ENCODE measurements around the gene SCN1A. TPM values are rescaled to one million over a fixed set of nuclear protein-coding genes. Genes with fewer than 3 reads are reported as not detected.

The SCN1A gene
- total and polyA plus RNA-seq, 2 of the 13 experiments (the other 11 are each of a cell fraction or from before 2014, with no cell fraction given) = 19.9 to 39.4 TPM

DNA sequence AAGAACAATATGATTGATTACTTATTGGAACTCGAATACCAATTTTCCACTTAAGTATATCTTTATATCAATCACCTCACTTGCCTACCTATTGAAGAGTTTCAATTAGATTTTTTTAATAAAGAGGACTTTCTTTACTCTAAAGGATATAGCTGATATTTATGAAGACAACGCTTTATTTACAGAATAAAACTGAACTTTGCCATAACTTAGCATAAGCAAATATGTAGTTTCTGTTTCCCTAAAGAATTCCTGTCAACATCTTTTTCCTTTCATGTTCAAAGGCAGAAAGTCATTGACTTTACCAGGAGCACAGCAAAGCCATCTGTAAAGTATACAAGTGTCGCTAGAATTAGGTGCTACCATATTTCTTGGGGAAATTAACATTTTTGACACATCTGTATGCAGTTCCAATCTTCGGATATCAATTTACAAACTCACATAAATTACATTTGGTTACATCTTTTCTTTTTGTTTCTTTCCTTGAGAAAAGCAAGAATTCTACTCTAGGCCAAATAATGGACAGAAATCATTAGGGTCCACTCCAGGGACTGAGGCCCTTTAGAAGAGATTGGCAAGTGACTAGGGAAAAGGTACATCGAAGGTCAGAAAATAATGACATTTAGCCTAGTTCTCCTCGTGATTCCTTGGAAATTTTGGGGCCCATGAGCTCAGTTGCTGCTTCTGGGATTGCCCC lies 7.5 kb upstream of the SCN1A start (continued):
- TF ChIP-seq, protein P1, sequence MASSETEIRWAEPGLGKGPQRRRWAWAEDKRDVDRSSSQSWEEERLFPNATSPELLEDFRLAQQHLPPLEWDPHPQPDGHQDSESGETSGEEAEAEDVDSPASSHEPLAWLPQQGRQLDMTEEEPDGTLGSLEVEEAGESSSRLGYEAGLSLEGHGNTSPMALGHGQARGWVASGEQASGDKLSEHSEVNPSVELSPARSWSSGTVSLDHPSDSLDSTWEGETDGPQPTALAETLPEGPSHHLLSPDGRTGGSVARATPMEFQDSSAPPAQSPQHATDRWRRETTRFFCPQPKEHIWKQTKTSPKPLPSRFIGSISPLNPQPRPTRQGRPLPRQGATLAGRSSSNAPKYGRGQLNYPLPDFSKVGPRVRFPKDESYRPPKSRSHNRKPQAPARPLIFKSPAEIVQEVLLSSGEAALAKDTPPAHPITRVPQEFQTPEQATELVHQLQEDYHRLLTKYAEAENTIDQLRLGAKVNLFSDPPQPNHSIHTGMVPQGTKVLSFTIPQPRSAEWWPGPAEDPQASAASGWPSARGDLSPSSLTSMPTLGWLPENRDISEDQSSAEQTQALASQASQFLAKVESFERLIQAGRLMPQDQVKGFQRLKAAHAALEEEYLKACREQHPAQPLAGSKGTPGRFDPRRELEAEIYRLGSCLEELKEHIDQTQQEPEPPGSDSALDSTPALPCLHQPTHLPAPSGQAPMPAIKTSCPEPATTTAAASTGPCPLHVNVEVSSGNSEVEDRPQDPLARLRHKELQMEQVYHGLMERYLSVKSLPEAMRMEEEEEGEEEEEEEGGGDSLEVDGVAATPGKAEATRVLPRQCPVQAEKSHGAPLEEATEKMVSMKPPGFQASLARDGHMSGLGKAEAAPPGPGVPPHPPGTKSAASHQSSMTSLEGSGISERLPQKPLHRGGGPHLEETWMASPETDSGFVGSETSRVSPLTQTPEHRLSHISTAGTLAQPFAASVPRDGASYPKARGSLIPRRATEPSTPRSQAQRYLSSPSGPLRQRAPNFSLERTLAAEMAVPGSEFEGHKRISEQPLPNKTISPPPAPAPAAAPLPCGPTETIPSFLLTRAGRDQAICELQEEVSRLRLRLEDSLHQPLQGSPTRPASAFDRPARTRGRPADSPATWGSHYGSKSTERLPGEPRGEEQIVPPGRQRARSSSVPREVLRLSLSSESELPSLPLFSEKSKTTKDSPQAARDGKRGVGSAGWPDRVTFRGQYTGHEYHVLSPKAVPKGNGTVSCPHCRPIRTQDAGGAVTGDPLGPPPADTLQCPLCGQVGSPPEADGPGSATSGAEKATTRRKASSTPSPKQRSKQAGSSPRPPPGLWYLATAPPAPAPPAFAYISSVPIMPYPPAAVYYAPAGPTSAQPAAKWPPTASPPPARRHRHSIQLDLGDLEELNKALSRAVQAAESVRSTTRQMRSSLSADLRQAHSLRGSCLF (CRISPR knock-in tag; IDR thresholded peaks at IDR 0.05; ENCODE audit: borderline replicate concordance) = no peak
- no peak for TF ChIP-seq SMAD1 (CRISPR knock-in tag; IDR thresholded peaks at IDR 0.05; ENCODE audit: borderline replicate concordance, low read depth)
- no peak; the same call in 1 of the 2 replicates for TF ChIP-seq NCOA1 (CRISPR knock-in tag; IDR thresholded peaks at IDR 0.05)
- no peak for TF ChIP-seq ZNF660 (CRISPR knock-in tag; IDR thresholded peaks at IDR 0.05; ENCODE audit: borderline replicate concordance, low read depth)
- TF ChIP-seq ZNF496 (CRISPR knock-in tag; IDR thresholded peaks at IDR 0.05; ENCODE audit: insufficient replicate concordance) = no peak
- TF ChIP-seq, protein P2, sequence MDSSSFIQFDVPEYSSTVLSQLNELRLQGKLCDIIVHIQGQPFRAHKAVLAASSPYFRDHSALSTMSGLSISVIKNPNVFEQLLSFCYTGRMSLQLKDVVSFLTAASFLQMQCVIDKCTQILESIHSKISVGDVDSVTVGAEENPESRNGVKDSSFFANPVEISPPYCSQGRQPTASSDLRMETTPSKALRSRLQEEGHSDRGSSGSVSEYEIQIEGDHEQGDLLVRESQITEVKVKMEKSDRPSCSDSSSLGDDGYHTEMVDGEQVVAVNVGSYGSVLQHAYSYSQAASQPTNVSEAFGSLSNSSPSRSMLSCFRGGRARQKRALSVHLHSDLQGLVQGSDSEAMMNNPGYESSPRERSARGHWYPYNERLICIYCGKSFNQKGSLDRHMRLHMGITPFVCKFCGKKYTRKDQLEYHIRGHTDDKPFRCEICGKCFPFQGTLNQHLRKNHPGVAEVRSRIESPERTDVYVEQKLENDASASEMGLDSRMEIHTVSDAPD (CRISPR knock-in tag; IDR thresholded peaks at IDR 0.05) = no peak
- TF ChIP-seq, protein P3, sequence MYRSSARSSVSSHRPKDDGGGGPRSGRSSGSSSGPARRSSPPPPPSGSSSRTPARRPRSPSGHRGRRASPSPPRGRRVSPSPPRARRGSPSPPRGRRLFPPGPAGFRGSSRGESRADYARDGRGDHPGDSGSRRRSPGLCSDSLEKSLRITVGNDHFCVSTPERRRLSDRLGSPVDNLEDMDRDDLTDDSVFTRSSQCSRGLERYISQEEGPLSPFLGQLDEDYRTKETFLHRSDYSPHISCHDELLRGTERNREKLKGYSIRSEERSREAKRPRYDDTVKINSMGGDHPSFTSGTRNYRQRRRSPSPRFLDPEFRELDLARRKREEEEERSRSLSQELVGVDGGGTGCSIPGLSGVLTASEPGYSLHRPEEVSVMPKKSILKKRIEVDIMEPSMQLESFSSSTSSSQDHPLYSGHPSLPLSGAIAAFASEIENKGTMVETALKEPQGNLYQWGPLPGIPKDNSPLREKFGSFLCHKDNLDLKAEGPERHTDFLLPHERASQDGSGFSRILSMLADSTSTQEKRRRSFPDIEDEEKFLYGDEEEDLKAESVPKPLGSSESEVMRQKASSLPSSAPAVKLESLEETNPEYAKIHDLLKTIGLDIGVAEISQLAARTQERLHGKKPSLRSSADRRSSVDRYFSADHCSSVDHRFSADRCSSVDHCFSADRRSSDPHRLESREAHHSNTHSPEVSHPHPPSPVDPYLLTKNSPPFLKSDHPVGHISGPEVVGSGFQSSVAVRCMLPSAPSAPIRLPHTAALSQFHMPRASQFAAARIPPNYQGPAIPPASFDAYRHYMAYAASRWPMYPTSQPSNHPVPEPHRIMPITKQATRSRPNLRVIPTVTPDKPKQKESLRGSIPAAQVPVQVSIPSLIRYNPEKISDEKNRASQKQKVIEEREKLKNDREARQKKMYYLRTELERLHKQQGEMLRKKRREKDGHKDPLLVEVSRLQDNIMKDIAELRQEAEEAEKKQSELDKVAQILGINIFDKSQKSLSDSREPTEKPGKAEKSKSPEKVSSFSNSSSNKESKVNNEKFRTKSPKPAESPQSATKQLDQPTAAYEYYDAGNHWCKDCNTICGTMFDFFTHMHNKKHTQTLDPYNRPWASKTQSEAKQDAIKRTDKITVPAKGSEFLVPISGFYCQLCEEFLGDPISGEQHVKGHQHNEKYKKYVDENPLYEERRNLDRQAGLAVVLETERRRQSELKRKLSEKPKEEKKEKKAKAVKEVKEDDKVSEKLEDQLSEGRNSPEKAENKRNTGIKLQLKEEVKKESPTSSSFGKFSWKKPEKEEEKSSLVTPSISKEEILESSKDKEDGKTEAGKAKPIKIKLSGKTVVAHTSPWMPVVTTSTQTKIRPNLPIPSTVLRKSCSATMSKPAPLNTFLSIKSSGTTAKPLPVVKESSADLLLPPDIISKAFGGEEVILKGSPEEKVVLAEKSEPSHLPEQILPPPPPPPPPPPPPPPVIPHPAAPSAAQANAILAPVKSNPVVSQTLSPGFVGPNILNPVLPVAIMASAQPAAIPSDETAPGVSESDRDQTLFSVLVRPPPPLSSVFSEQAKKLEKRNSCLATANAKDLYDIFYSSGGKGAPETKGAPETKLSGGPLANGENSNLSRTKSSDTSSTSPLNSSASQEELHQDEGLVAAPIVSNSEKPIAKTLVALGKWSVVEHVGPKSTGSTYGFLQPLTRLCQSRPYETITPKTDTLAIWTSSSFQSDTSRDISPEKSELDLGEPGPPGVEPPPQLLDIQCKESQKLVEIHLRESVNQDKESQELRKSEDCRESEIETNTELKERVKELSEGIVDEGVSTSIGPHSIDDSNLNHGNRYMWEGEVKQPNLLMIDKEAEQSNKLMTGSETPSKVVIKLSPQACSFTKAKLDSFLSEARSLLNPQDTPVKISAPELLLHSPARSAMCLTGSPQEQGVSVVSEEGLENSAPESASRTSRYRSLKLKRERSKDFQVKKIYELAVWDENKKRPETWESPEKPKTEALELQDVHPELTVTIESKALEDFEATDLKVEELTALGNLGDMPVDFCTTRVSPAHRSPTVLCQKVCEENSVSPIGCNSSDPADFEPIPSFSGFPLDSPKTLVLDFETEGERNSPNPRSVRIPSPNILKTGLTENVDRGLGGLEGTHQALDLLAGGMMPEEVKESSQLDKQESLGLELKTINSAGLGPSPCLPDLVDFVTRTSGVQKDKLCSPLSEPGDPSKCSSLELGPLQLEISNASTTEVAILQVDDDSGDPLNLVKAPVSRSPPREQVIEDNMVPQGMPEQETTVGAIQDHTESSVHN (CRISPR knock-in tag; IDR thresholded peaks at IDR 0.05) = no peak
